SK-MEL-5 (cell line): Measurements from ENCODE around the gene PATL1. TPM values are rescaled to one million over a fixed set of nuclear protein-coding genes. Genes with fewer than 3 reads are reported as not detected.
"Not testable (repeated sequence)": the region's sequence is repeated elsewhere in the genome, so short reads cannot be mapped to it uniquely, and the experiment has no call there.

Experiments
- DNase-seq: peaks from one replicate; pipeline ENCODE4 v3.0.0-alpha.2; 2016; ENCODE audit warnings: low read depth, low spot score
- in situ Hi-C: cut with HindIII; loops from 2 replicates; pipeline ENCODE4 v1.10.0; 2016; ENCODE audit warnings: low sequenced_read_pairs, high pct_unique_total_duplicates, low pct_unique_long_range_greater_than_20kb
- polyA plus RNA-seq, 2 experiments: library from polyadenylated mRNA; depleted of rRNA; stranded (reverse); fragments of >200 nt; gene quantifications; 2 replicates each; pipeline ENCODE4 v1.2.3, GENCODE V29; 2015
- total RNA-seq: library from RNA; depleted of rRNA; stranded (reverse); fragments of >200 nt; shearing (Covaris generic); gene quantifications from 2 replicates; pipeline ENCODE4 v1.2.3, GENCODE V29; 2014; rRNA removed

PATL1 gene, protein sequence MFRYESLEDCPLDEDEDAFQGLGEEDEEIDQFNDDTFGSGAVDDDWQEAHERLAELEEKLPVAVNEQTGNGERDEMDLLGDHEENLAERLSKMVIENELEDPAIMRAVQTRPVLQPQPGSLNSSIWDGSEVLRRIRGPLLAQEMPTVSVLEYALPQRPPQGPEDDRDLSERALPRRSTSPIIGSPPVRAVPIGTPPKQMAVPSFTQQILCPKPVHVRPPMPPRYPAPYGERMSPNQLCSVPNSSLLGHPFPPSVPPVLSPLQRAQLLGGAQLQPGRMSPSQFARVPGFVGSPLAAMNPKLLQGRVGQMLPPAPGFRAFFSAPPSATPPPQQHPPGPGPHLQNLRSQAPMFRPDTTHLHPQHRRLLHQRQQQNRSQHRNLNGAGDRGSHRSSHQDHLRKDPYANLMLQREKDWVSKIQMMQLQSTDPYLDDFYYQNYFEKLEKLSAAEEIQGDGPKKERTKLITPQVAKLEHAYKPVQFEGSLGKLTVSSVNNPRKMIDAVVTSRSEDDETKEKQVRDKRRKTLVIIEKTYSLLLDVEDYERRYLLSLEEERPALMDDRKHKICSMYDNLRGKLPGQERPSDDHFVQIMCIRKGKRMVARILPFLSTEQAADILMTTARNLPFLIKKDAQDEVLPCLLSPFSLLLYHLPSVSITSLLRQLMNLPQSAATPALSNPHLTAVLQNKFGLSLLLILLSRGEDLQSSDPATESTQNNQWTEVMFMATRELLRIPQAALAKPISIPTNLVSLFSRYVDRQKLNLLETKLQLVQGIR
- 18.4 and 21.0 TPM in 2 replicates for total RNA-seq
- polyA plus RNA-seq (2015; cell fraction: cytosol; rRNA removed) = 38.9 and 43.2 TPM in 2 replicates
- polyA plus RNA-seq (2015; cell fraction: nucleus; rRNA removed) = 50.4 and 53.8 TPM in 2 replicates

- DNase-seq = peak; percentile 97
- in situ Hi-C loops = no loop called here
These were observed at the start of gene PATL1 for GRCh38 chr11:59668950-59669610. TSS of gene PATL1 (minus strand) at chr11:59669037. CDS start at chr11:59668895, 142 bp downstream.

- no peak for DNase-seq
- in situ Hi-C loops = no loop called here
These were observed 47.2 kb upstream of the PATL1 start for GRCh38 chr11:59716051-59716450.

- in situ Hi-C loops = no loop called here
These were observed 44.9 kb upstream of the PATL1 start, which contains the start of gene OR10V1 for GRCh38 chr11:59713745-59714144. TSS of gene OR10V1 (minus strand) at chr11:59713845. CDS start at chr11:59713845, 0 bp downstream.

DNA sequence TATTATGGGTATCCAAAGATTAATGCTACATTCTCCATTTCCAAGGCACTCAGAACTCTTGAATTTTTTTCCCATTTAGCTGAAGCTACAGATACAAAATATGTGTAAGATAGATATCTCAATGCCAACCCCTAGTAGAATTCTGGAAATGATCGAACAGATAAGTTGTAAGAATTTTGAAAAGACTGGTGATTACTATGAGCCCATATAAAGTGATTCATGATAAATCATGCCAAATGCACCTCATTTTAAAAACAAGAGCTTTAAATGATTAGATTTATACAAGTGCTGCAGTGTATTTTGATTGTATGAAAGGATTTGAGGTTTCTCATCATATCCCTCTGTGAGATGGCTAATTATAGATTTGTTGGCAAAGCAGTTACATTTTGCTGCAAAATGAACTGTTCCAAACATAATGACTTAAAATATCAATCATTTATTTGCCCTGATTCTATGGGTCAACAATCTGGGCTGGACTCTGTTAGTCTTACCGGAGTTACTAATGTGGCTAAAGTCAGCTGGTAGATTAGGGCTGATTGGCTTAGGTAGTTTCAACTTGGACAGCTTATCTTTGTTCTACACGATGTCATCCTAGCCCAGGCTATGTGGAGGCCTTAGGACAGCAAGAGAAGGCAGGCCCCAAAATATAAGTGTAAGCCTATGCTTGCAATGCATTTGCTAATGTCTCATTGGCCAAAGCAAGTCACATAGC, 41.5 kb upstream of the PATL1 start:
- in situ Hi-C loops = no loop called here
- no peak for DNase-seq

More at GRCh38 chr11:59713745-59714144, 44.9 kb upstream of the PATL1 start, which contains the start of gene OR10V1:
- DNase-seq = no peak

DNA sequence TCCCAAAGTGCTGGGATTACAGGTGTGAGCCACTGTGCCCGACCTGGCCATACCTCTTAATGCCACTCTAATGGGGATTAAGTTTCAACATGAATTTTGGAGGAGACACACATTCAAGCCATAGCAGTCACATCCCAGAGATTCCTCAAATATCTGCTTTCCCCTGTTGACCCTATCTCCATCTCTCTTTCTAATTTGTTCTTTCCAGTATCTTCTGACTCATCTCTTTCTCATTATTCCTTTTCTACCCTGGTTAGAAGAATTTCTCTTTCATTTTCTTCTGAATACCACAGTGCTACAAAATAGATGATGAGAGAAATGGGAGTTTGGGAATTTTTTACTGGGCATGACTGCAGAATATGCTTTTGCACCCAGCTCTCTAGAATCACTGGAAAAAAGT, 39.7 kb upstream of the PATL1 start:
- DNase-seq = no peak
- in situ Hi-C loops = no loop called here

GRCh38 chr11:59707371-59707770, 38.5 kb upstream of the PATL1 start:
- no peak for DNase-seq
- in situ Hi-C loops = no loop called here

- peak; percentile 95 for DNase-seq
- in situ Hi-C loops = no loop called here
These were observed 37.9 kb upstream of the PATL1 start for GRCh38 chr11:59706518-59707285.

DNA sequence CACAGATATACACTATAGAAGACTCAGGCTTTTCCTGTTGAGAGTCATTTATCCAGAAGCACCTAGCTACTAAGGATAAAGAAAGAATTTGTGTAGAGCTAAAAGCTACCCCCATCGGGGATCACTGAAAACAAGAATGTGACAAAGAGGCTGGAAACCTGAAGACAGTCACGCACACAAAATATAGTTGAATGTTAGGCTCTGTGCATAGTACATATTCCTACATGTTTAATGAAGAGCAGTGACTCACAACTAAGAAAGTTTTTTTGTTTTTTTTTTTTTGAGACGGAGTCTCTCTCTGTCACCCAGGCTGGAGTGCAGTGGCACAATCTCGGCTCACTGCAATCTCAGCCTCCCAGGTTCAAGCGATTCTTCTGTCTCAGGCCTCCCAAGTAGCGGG, 36.5 kb upstream of the PATL1 start:
- in situ Hi-C loops = no loop called here
- no peak for DNase-seq

GRCh38 chr11:59703515-59703914, 34.7 kb upstream of the PATL1 start:
- in situ Hi-C loops, DNase-seq: not testable (repeated sequence)

GRCh38 chr11:59700157-59700556, 31.3 kb upstream of the PATL1 start:
- in situ Hi-C loops = not testable (repeated sequence)

GRCh38 chr11:59698506-59698905, 29.7 kb upstream of the PATL1 start:
- no peak for DNase-seq
- in situ Hi-C loops = no loop called here

More at GRCh38 chr11:59700157-59700556, 31.3 kb upstream of the PATL1 start:
- DNase-seq = not testable (repeated sequence)

- DNase-seq = no peak
- in situ Hi-C loops = no loop called here
These were observed 24.1 kb upstream of the PATL1 start for GRCh38 chr11:59692915-59693314.

DNA sequence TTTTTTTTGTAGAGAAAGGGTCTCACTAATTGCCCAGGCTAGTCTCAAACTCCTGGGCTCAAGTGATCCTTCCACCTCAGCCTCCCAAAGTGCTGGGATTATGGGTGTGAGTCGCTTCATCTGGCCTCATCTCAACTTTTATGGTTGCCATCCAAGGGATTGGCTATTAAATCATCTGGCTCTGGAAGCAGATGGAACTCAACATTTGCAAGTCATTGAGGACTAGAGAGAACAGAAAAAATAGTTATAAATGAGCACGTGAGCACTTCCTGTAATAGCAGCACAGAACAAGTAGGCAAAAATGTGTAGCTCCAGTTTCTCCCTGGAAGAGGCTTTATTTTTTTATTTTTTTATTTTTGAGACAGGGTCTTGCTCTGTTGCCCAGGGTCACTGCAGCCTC, 22.3 kb upstream of the PATL1 start:
- in situ Hi-C loops = no loop called here
- no peak for DNase-seq

GRCh38 chr11:59689015-59689414, 20.2 kb upstream of the PATL1 start:
- DNase-seq = peak; percentile 72
- in situ Hi-C loops = no loop called here

DNA sequence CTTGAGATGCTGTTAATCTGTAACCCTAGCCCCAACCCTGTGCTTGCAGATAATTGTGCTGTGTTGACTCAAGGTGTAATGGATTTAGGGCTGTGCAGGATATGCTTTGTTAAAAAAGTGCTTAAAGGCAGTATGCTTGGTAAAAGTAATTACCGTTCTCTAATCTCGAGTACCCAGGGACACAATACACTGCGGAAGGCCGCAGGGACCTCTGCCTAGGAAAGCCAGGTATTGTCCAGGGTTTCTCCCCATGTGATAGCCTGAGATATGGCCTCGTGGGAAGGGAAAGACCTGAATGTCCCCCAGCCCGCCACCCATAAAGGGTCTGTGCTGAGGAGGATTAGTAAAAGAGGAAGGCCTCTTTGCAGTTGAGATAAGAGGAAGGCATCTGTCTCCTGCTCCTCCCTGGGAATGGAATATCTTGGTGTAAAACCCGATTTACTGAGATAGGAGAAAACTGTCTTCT, 12.5 kb upstream of the PATL1 start:
- in situ Hi-C loops, DNase-seq: not testable (repeated sequence)

DNA sequence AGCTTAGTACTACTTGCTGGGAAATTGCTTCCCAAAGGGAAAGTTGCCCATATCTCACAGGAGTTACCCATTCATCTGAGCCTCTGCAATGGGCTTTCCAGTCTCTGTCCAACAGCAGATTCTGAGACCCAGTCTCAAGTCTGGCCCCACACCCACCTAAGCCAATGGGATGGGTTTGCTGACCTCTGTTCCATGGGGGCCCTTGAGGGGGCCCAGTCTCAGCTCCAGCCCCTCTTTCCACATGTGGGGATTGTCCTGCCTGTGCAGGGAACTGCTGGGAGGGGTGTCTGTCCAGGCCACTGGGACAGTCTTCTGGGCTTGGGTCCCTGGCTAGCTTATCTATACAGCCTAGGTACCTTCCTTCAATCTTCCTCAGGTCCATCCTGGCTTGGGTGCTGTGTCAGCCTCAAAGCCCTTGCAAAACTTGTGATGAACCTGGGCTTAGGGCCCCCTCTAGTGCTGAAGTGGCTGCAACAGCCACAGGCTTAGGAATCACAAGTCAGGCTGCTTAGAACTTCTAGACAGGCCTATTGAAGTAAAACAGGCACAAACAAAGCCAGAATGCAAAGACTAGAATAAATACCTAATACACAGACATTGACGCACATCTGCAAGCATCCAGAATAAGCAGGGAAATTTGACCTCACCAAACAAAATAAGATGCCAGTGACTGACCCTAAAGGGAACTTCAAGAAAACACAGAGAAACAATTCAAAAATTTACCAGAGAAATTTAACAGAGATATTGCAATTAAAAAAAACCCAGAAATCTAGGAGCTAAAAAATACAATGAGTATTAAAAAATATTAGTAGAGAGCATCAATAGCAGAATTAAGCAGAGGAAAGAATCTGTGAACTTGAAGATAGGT, 11.7 kb upstream of the PATL1 start:
- DNase-seq = peak; percentile 90
- in situ Hi-C loops = no loop called here
